Hepatic stellate cell (primary cell): Measurements from ENCODE around the gene RPL34.
A peak's percentile ranks its signal among the peaks of the same experiment; 100 is the strongest.

Experiments
- DNase-seq: peaks from one replicate; pipeline ENCODE4 v3.0.0; 2011; ENCODE audit warnings: low spot score

Gene RPL34

GRCh38 chr4:108624263-108625056 lies 4.1 kb downstream of the RPL34 start:
- DNase-seq, result no peak

GRCh38 chr4:108626056-108626455 lies 5.7 kb downstream of the RPL34 start:
- no peak for DNase-seq

GRCh38 chr4:108628411-108628810 lies 8.0 kb downstream of the RPL34 start:
- no peak for DNase-seq

GRCh38 chr4:108635070-108635655 lies 14.8 kb downstream of the RPL34 start:
- DNase-seq, result no peak

- no peak for DNase-seq
Observed at GRCh38 chr4:108636246-108636645, 15.9 kb downstream of the RPL34 start.

GRCh38 chr4:108637856-108638255 lies 17.5 kb downstream of the RPL34 start:
- DNase-seq, result no peak

- peak; percentile 29 for DNase-seq
Observed at GRCh38 chr4:108644237-108644636, 23.9 kb downstream of the RPL34 start.

GRCh38 chr4:108646706-108647105 lies 26.3 kb downstream of the RPL34 start:
- no peak for DNase-seq

- DNase-seq, result no peak
Observed at GRCh38 chr4:108649863-108650211, 29.5 kb downstream of the RPL34 start.

- peak; percentile 91 for DNase-seq
Observed at GRCh38 chr4:108650212-108651013, 30.0 kb downstream of the RPL34 start, which contains the start of gene OSTC. Gene OSTC, plus strand, starts transcription at chr4:108650599. Its CDS starts 57 bp downstream, at chr4:108650656.

- peak; percentile 44 for DNase-seq
Observed at GRCh38 chr4:108651014-108651791, 30.8 kb downstream of the RPL34 start.

- no peak for DNase-seq
Observed at GRCh38 chr4:108662629-108663028, 42.3 kb downstream of the RPL34 start.

- DNase-seq, result no peak
Observed at GRCh38 chr4:108674356-108674977, 54.1 kb downstream of the RPL34 start.
